Transverse colon (tissue), 4 donors: ENCODE measurements around the gene YPEL2. TPM values are rescaled to one million over a fixed set of nuclear protein-coding genes. Genes with fewer than 3 reads are reported as not detected.
A peak's percentile ranks its signal among the peaks of the same experiment; 100 is the strongest.

Source experiments
- DNase-seq: peaks from one replicate; pipeline ENCODE4 v3.0.0-alpha.2; 2019
- H3K27ac ChIP-seq, 4 donors: fragments of 200-600 bp; sonication (generic); 2 replicates each; pipeline ENCODE4 v1.5.1; 2016 to 2018; ENCODE audit warnings: inconsistent platforms in 4 of 4
- H3K27me3 ChIP-seq: fragments of 200-600 bp; sonication (generic); 2 replicates; pipeline ENCODE4 v1.5.1; 2017; ENCODE audit warnings: inconsistent platforms
- H3K36me3 ChIP-seq, 4 donors: fragments of 200-600 bp; sonication (generic); 2 replicates each; pipeline ENCODE4 v1.5.1; 2017 to 2019; ENCODE audit warnings: inconsistent platforms in 4 of 4
- H3K4me1 ChIP-seq, 4 donors: fragments of 200-600 bp; sonication (generic); 2 replicates each; pipeline ENCODE4 v1.5.1; 2017 to 2020; ENCODE audit warnings: inconsistent platforms in 4 of 4
- H3K4me3 ChIP-seq, 4 donors: fragments of 200-600 bp; sonication (generic); 1 replicate in 1 of 4; 2 replicates in 3 of 4; pipeline versions ENCODE4 v1.5.1 to v1.6.1; 2017 to 2019; ENCODE audit warnings: inconsistent platforms in 4 of 4
- H3K9me3 ChIP-seq, 2 donors: fragments of 200-600 bp; sonication (generic); 2 replicates each; pipeline ENCODE4 v1.5.1; 2017 to 2019; ENCODE audit warnings: inconsistent platforms in 2 of 2
- CTCF ChIP-seq, 5 experiments: fragments of 200-600 bp in 3 of 5; fragments of 450-650 bp in 2 of 5; sonication (generic) in 3 of 5; IDR thresholded peaks; 1 replicate in 2 of 5; 2 replicates in 3 of 5; pipeline ENCODE4 v1.5.1; 2016 to 2017; ENCODE audit warnings: antibody characterized with exemption in 5 of 5, inconsistent platforms in 3 of 5, mild to moderate bottlenecking in 2 of 5, moderate library complexity in 1 of 5
- EP300 ChIP-seq: sonication (generic); formaldehyde crosslinking; IDR thresholded peaks from one replicate; pipeline ENCODE4 v1.6.1; 2017; ENCODE audit warnings: antibody characterized with exemption, low read depth
- POLR2A ChIP-seq: fragments of 450-650 bp; IDR thresholded peaks from one replicate; pipeline ENCODE4 v1.6.1; 2016; ENCODE audit warnings: antibody characterized with exemption, mild to moderate bottlenecking, moderate library complexity
- POLR2AphosphoS5 ChIP-seq, 3 donors: sonication (generic); formaldehyde crosslinking; IDR thresholded peaks; one replicate each; pipeline ENCODE4 v1.6.1; 2016; ENCODE audit warnings: antibody characterized with exemption in 3 of 3
- WGBS, 2 donors: methylation state at CpG; one replicate each; pipeline ENCODE4 v1.1.5; 2018; ENCODE audit warnings: low coverage in 1 of 2; 5-methylcytosine and 5-hydroxymethylcytosine counted together
- in situ Hi-C, 4 donors: fragments of 200-750 bp; cut with MboI; loops; one replicate each; pipeline versions ENCODE4 v1.15.0 to v1.15.1; 2017; ENCODE audit warnings: low sequenced_read_pairs in 3 of 4, low pct_ligation_motif_present in 1 of 4, low pct_unique_long_range_greater_than_20kb in 1 of 4
- intact Hi-C: fragments of 100-400 bp; cut with DNase I; formaldehyde crosslinking; loops from one replicate; pipeline ENCODE4 v1.15.1; 2023; ENCODE audit warnings: low total_unique reads
- total RNA-seq, 4 donors: library from RNA; depleted of rRNA; stranded (reverse); fragments of >200 nt; gene quantifications; one replicate each; pipeline ENCODE4 v1.1.0, GENCODE V29; 2016

Gene YPEL2
- total RNA-seq, 4 donors from 2014 or later = 24.7 to 45.0 (median 32.8) TPM

- in situ Hi-C loops = no loop called here
- 87 to 88% methylated on average over 3 to 9 of the region's 9 CpGs for WGBS, 2 donors
Measured at GRCh38 chr17:59426031-59426430, 94.6 kb downstream of the YPEL2 start.

GRCh38 chr17:59427425-59427921 is 96.0 kb downstream of the YPEL2 start:
- peaks cover 13 to 53% (median 23%) of the 10 kb centered on the region in 4 donors for H3K4me1 ChIP-seq
- DNase-seq = no peak
- in situ Hi-C loops (no loop called here), intact Hi-C loops (no loop called here)
- H3K27me3 ChIP-seq = no peaks in the 10 kb centered on the region
- no peak overlapping the region for H3K4me3 ChIP-seq
- no peaks in the 10 kb centered on the region for H3K9me3 ChIP-seq
- TF ChIP-seq POLR2AphosphoS5 (IDR thresholded peaks at IDR 0.05) (peak in 2 of 3 donors; percentile 13 to 26), CTCF (IDR thresholded peaks at IDR 0.05) (no peak)
- H3K27ac ChIP-seq = peak overlapping the region; percentile 69 to 88 (median 82)
- WGBS, 2 donors = 33 to 52% methylated on average over 5 of the region's 5 CpGs
- H3K36me3 ChIP-seq = no peaks in the 10 kb centered on the region

More at GRCh38 chr17:59426031-59426430, 94.6 kb downstream of the YPEL2 start:
- H3K4me1 ChIP-seq = peaks cover 15 to 53% (median 23%) of the 10 kb centered on the region in 4 donors
- H3K27me3 ChIP-seq = no peaks in the 10 kb centered on the region
- no peaks in the 10 kb centered on the region for H3K9me3 ChIP-seq
- intact Hi-C loops = no loop called here
- TF ChIP-seq EP300 (no peak), POLR2AphosphoS5 (IDR thresholded peaks at IDR 0.05) (no peak), CTCF (IDR thresholded peaks at IDR 0.05) (no peak), POLR2A (no peak)
- no peak overlapping the region for H3K4me3 ChIP-seq
- peak overlapping the region; percentile 69 to 88 (median 82) for H3K27ac ChIP-seq
- no peaks in the 10 kb centered on the region for H3K36me3 ChIP-seq
- no peak for DNase-seq

- DNase-seq = no peak
- Histone ChIP-seq H3K4me3 (no peak overlapping the region), H3K36me3 (no peaks in the 10 kb centered on the region), H3K27me3 (no peaks in the 10 kb centered on the region), H3K27ac (peak overlapping the region; percentile 69 to 88 (median 82)), H3K4me1 (peaks cover 13 to 53% (median 23%) of the 10 kb centered on the region in 4 donors), H3K9me3 (no peaks in the 10 kb centered on the region)
- TF ChIP-seq POLR2AphosphoS5 (IDR thresholded peaks at IDR 0.05) = peak in 1 of 3 donors; percentile 13
- no peak for TF ChIP-seq EP300
- 74 to 78% methylated on average over 3 to 9 of the region's 9 CpGs for WGBS, 2 donors
- intact Hi-C loops = loop anchor here (1.0 kb wide), 1 partner anchor 42 kb away; no protein-coding TSS in a partner anchor
- in situ Hi-C loops = no loop called here
Measured at GRCh38 chr17:59427996-59428395, 96.5 kb downstream of the YPEL2 start.

GRCh38 chr17:59428916-59429485 is 97.5 kb downstream of the YPEL2 start:
- Histone ChIP-seq H3K36me3 (no peaks in the 10 kb centered on the region), H3K27me3 (no peaks in the 10 kb centered on the region), H3K9me3 (no peaks in the 10 kb centered on the region), H3K4me3 (no peak overlapping the region), H3K4me1 (peaks cover 7 to 53% (median 23%) of the 10 kb centered on the region in 4 donors), H3K27ac (peak overlapping the region; percentile 69 to 88 (median 82))
- intact Hi-C loops = loop anchor here (1.0 kb wide), 1 partner anchor 43 kb away; no protein-coding TSS in a partner anchor
- in situ Hi-C loops = no loop called here
- TF ChIP-seq EP300 (no peak), POLR2AphosphoS5 (IDR thresholded peaks at IDR 0.05) (no peak), CTCF (IDR thresholded peaks at IDR 0.05) (no peak), POLR2A (no peak)
- 59 to 65% methylated on average over 5 to 6 of the region's 6 CpGs for WGBS, 2 donors
- no peak for DNase-seq
